Smooth muscle cell (in vitro differentiated cells): ENCODE results near the gene ARMC2. TPM values are rescaled to one million over a fixed set of nuclear protein-coding genes. Genes with fewer than 3 reads are reported as not detected.
"Not testable (repeated sequence)": the region's sequence is repeated elsewhere in the genome, so short reads cannot be mapped to it uniquely, and the experiment has no call there.

Experiments
- DNase-seq: peaks from one replicate; lab custom pipeline; 2025; ENCODE audit not compliant: unreplicated experiment; lab: John Stamatoyannopoulos, UW
- H2AFZ ChIP-seq: fragments of 200-600 bp; sonication (generic); 2 replicates; pipeline ENCODE4 v1.6.0; 2016; ENCODE audit warnings: antibody characterized with exemption, low read depth, mild to moderate bottlenecking
- H3F3A ChIP-seq: fragments of 200-600 bp; sonication (generic); 2 replicates; pipeline ENCODE4 v1.6.0; 2017; ENCODE audit warnings: antibody characterized with exemption, low read depth
- H3K27ac ChIP-seq: fragments of 200-600 bp; sonication (generic); 2 replicates; pipeline ENCODE4 v1.5.1; 2016; ENCODE audit warnings: low read depth, mild to moderate bottlenecking
- H3K27me3 ChIP-seq: fragments of 200-600 bp; sonication (generic); 2 replicates; pipeline ENCODE4 v1.6.1; 2016; ENCODE audit warnings: low read depth, mild to moderate bottlenecking
- H3K36me3 ChIP-seq: fragments of 200-600 bp; sonication (generic); 2 replicates; pipeline ENCODE4 v1.5.1; 2016; ENCODE audit warnings: low read depth
- H3K4me1 ChIP-seq: fragments of 200-600 bp; sonication (generic); 2 replicates; pipeline ENCODE4 v1.5.1; 2016; ENCODE audit warnings: low read depth
- H3K4me2 ChIP-seq: fragments of 200-600 bp; sonication (generic); 2 replicates; pipeline ENCODE4 v1.6.0; 2016; ENCODE audit warnings: mild to moderate bottlenecking
- H3K4me3 ChIP-seq: fragments of 200-600 bp; sonication (generic); 2 replicates; pipeline ENCODE4 v1.5.1; 2016; ENCODE audit warnings: mild to moderate bottlenecking
- H3K79me2 ChIP-seq: fragments of 200-600 bp; sonication (generic); 2 replicates; pipeline ENCODE4 v1.6.0; 2016; ENCODE audit warnings: low read depth, mild to moderate bottlenecking
- H3K9ac ChIP-seq: fragments of 200-600 bp; sonication (generic); 2 replicates; pipeline ENCODE4 v1.6.0; 2016; ENCODE audit warnings: low read depth
- H3K9me3 ChIP-seq: fragments of 200-600 bp; sonication (generic); replicated peaks from 2 replicates; pipeline ENCODE4 v1.5.1; 2016; ENCODE audit warnings: low read depth
- H4K20me1 ChIP-seq: fragments of 200-600 bp; sonication (generic); 2 replicates; pipeline ENCODE4 v1.6.0; 2016; ENCODE audit warnings: low read depth
- CTCF ChIP-seq: fragments of 200-600 bp; sonication (generic); IDR thresholded peaks from 2 replicates; pipeline ENCODE4 v1.5.1; 2017; ENCODE audit warnings: borderline replicate concordance, mild to moderate bottlenecking, antibody characterized with exemption; ENCODE audit not compliant: insufficient read depth, poor library complexity, severe bottlenecking
- WGBS: methylation state at CpG from one replicate; pipeline ENCODE4 v1.1.7; 2016; ENCODE audit warnings: low lambda C conversion rate; 5-methylcytosine and 5-hydroxymethylcytosine counted together
- polyA plus RNA-seq: library from polyadenylated mRNA; unstranded; fragments of >200 nt; fragmentation: Nextera tagmentation; extraction: Ambion mirVana; gene quantifications from 2 replicates; pipeline ENCODE4 v1.2.1, GENCODE V29; 2016
- total RNA-seq: library from RNA; depleted of rRNA; stranded (reverse); fragments of >200 nt; gene quantifications from 2 replicates; pipeline ENCODE4 v1.2.3, GENCODE V29; 2014

The ARMC2 gene
- total and polyA plus RNA-seq, 2 experiments from 2014 or later = 2.0 to 2.6 TPM

- no peaks in the 10 kb centered on the region for H3K27me3 ChIP-seq
- no peaks in the 10 kb centered on the region for H3K36me3 ChIP-seq
- H3K4me3 ChIP-seq = no peak overlapping the region
- H2AFZ ChIP-seq = no peak overlapping the region
- no peak overlapping the region for H3K9ac ChIP-seq
- no peaks in the 10 kb centered on the region for H3K79me2 ChIP-seq
- peaks cover 7% of the 10 kb centered on the region for H3K4me1 ChIP-seq
- no peaks in the 10 kb centered on the region for H3K9me3 ChIP-seq
- H3F3A ChIP-seq = peaks cover 4% of the 10 kb centered on the region
- no peak for TF ChIP-seq CTCF
- DNase-seq = no peak
- H3K4me2 ChIP-seq = no peak overlapping the region
- H4K20me1 ChIP-seq = no peaks in the 10 kb centered on the region
- no peak overlapping the region for H3K27ac ChIP-seq
These were observed 74.3 kb downstream of the ARMC2 start for GRCh38 chr6:108922499-108922898.

- 84% methylated on average over 5 of the region's 5 CpGs for WGBS
- Histone ChIP-seq H3K27ac (no peak overlapping the region), H3K27me3 (no peaks in the 10 kb centered on the region), H3K36me3 (no peaks in the 10 kb centered on the region), H3K4me3 (no peak overlapping the region), H3K79me2 (no peaks in the 10 kb centered on the region), H3K4me2 (no peak overlapping the region), H3K9ac (no peak overlapping the region), H2AFZ (no peak overlapping the region), H3K4me1 (no peaks in the 10 kb centered on the region), H3F3A (no peaks in the 10 kb centered on the region), H3K9me3 (no peaks in the 10 kb centered on the region), H4K20me1 (no peaks in the 10 kb centered on the region)
- DNase-seq = no peak
- TF ChIP-seq CTCF = no peak
These were observed 79.7 kb downstream of the ARMC2 start for GRCh38 chr6:108927927-108928326.

- Histone ChIP-seq H3K79me2 (no peaks in the 10 kb centered on the region), H3K4me2 (no peak overlapping the region), H4K20me1 (no peaks in the 10 kb centered on the region), H3K4me1 (no peaks in the 10 kb centered on the region), H3F3A (no peaks in the 10 kb centered on the region), H3K27me3 (no peaks in the 10 kb centered on the region), H3K9ac (no peak overlapping the region), H3K27ac (no peak overlapping the region), H3K9me3 (no peaks in the 10 kb centered on the region), H3K36me3 (no peaks in the 10 kb centered on the region), H2AFZ (no peak overlapping the region), H3K4me3 (no peak overlapping the region)
- DNase-seq = no peak
- WGBS = 71% methylated on average over 4 of the region's 4 CpGs
- no peak for TF ChIP-seq CTCF
These were observed 80.4 kb downstream of the ARMC2 start for GRCh38 chr6:108928650-108929049.

GRCh38 chr6:108931090-108931489, 82.9 kb downstream of the ARMC2 start:
- H3K27ac ChIP-seq, H4K20me1 ChIP-seq, H3K79me2 ChIP-seq, H3K4me1 ChIP-seq, H3K4me3 ChIP-seq, H2AFZ ChIP-seq, H3K36me3 ChIP-seq, H3K27me3 ChIP-seq, H3F3A ChIP-seq, DNase-seq, H3K9ac ChIP-seq, H3K9me3 ChIP-seq, H3K4me2 ChIP-seq: not testable (repeated sequence)
- 99% methylated on average over 3 of the region's 3 CpGs for WGBS
